HepG2 (cell line): Measurements from ENCODE around the gene BRINP1. TPM values are rescaled to one million over a fixed set of nuclear protein-coding genes. Genes with fewer than 3 reads are reported as not detected.

Experiments
- ATAC-seq: fragments of 200-7000 bp; cut with Tn5 transposase; 3 replicates; pipeline ENCODE4 v1.9.1; 2020; ENCODE audit warnings: mild to moderate bottlenecking, moderate library complexity
- BruUV-seq: library from RNA; stranded (reverse); fragments of 400-500 nt; replicated peaks from 2 replicates; lab custom pipeline; 2021; lab: Mats Ljungman, UMichigan
- CTCF ChIA-PET: fragments of 300-600 bp; formaldehyde crosslinking; extraction: SDS; loops from one replicate; lab custom pipeline; 2021; ENCODE audit warnings: low total read pairs, inconsistent platforms, low intra/inter-chr PET ratio; lab: Yijun Ruan, JAX
- POLR2A ChIA-PET: fragments of 350-600 bp; sonication (Branson Sonifier 250); formaldehyde crosslinking; loops from one replicate; lab custom pipeline; 2020; ENCODE audit warnings: antibody characterized with exemption, inconsistent platforms; lab: Yijun Ruan, JAX
- DNase-seq: peaks from one replicate; pipeline ENCODE4 v3.0.0-alpha.2; 2015; ENCODE audit warnings: low spot score
- FAIRE-seq: peaks from 3 replicates; lab custom pipeline; 2011; peaks lifted over from hg19 to GRCh38; lab: Jason Lieb, UNC
- H2AFZ ChIP-seq: one replicate; pipeline ENCODE4 v1.6.1; 2011; ENCODE audit warnings: low read length, inconsistent platforms
- H3K27ac ChIP-seq: fragments of 300-600 bp; 3 replicates; pipeline ENCODE4 v1.8.0; 2011; ENCODE audit warnings: mixed run types, mild to moderate bottlenecking, mixed read lengths, low read length, inconsistent platforms; ENCODE audit not compliant: insufficient read depth; ENCODE audit errors: extremely low read length
- H3K27me3 ChIP-seq, 2 experiments: fragments of 200-600 bp in 1 of 2; 2 replicates in 1 of 2; 3 replicates in 1 of 2; pipeline versions ENCODE4 v1.6.0 to v1.8.0; 2011; ENCODE audit warnings: low read length in 2 of 2, mild to moderate bottlenecking in 2 of 2, moderate library complexity in 2 of 2, inconsistent platforms in 1 of 2; ENCODE audit not compliant: insufficient read depth in 2 of 2, control insufficient read depth in 1 of 2
- H3K36me3 ChIP-seq, 2 experiments: fragments of 200-600 bp in 1 of 2; replicated peaks in 1 of 2; 2 replicates in 1 of 2; 3 replicates in 1 of 2; pipeline versions ENCODE4 v1.5.1 to v1.8.0; 2011; ENCODE audit warnings: low read length in 2 of 2, inconsistent platforms in 1 of 2; ENCODE audit not compliant: insufficient read depth in 2 of 2, control insufficient read depth in 1 of 2
- H3K4me1 ChIP-seq: 2 replicates; pipeline ENCODE4 v1.5.1; 2012; ENCODE audit warnings: low read length, inconsistent platforms; ENCODE audit not compliant: insufficient read depth
- H3K4me2 ChIP-seq: 2 replicates; pipeline ENCODE4 v1.6.0; 2011; ENCODE audit warnings: low read depth, low read length, inconsistent platforms
- H3K4me3 ChIP-seq, 3 experiments: fragments of 200-600 bp in 1 of 3; sonication (generic), shearing (Covaris generic) in 1 of 3; replicated peaks in 1 of 3; 2 replicates each; pipeline ENCODE4 v1.5.1; 2011 to 2016; ENCODE audit warnings: low read length in 3 of 3, inconsistent platforms in 2 of 3, low read depth in 2 of 3, mild to moderate bottlenecking in 2 of 3, control low read depth in 1 of 3, mixed read lengths in 1 of 3; ENCODE audit not compliant: insufficient read depth in 1 of 3
- H3K79me2 ChIP-seq: one replicate; pipeline ENCODE4 v1.6.1; 2011; ENCODE audit warnings: low read length, inconsistent platforms; ENCODE audit not compliant: insufficient read depth
- H3K9ac ChIP-seq: 2 replicates; pipeline ENCODE4 v1.6.0; 2011; ENCODE audit warnings: mild to moderate bottlenecking, low read depth, low read length, inconsistent platforms; ENCODE audit not compliant: insufficient read depth
- H3K9me3 ChIP-seq: 2 replicates; pipeline ENCODE4 v1.5.1; 2012; ENCODE audit warnings: mild to moderate bottlenecking, low read length
- H4K20me1 ChIP-seq: 2 replicates; pipeline ENCODE4 v1.6.0; 2011; ENCODE audit warnings: inconsistent platforms, mild to moderate bottlenecking, low read length, moderate library complexity; ENCODE audit not compliant: insufficient read depth
- ARID3A ChIP-seq: IDR thresholded peaks from 2 replicates; pipeline ENCODE4 v1.6.1; 2012; ENCODE audit warnings: low read depth, low read length, improper control_type of control experiment
- CBFB ChIP-seq: sonication (generic); formaldehyde crosslinking; IDR thresholded peaks from 2 replicates; pipeline ENCODE4 v1.4.0; 2020; ENCODE audit warnings: missing genetic modification reagents
- FOXJ3 ChIP-seq: sonication (generic); formaldehyde crosslinking; IDR thresholded peaks from 2 replicates; pipeline ENCODE4 v1.4.0; 2020; ENCODE audit warnings: missing genetic modification reagents, mild to moderate bottlenecking, borderline replicate concordance
- HMG20B ChIP-seq: conservative IDR thresholded peaks from 2 replicates; pipeline ENCODE4 v1.6.1; 2016; ENCODE audit warnings: missing genetic modification reagents, missing compliant biosample characterization
- KIAA2018 ChIP-seq: sonication (generic); formaldehyde crosslinking; IDR thresholded peaks from 2 replicates; pipeline ENCODE4 v1.5.0; 2020; ENCODE audit warnings: mild to moderate bottlenecking, missing genetic modification reagents, borderline replicate concordance
- KLF12 ChIP-seq: sonication (generic); formaldehyde crosslinking; IDR thresholded peaks from 2 replicates; pipeline ENCODE4 v1.4.0; 2020; ENCODE audit warnings: missing genetic modification reagents, borderline replicate concordance
- MXI1 ChIP-seq: IDR thresholded peaks from 3 replicates; pipeline ENCODE4 v1.6.1; 2012; ENCODE audit warnings: low read depth, low read length, inconsistent platforms, borderline replicate concordance
- PRMT3 ChIP-seq: sonication (generic); formaldehyde crosslinking; IDR thresholded peaks from 2 replicates; pipeline ENCODE4 v1.8.1; 2022; ENCODE audit warnings: low read depth, mild to moderate bottlenecking, moderate library complexity, missing genetic modification reagents, borderline replicate concordance
- RNF219 ChIP-seq: sonication (generic); formaldehyde crosslinking; IDR thresholded peaks from 2 replicates; pipeline ENCODE4 v1.5.0; 2020; ENCODE audit warnings: mild to moderate bottlenecking, missing genetic modification reagents
- ZNF383 ChIP-seq: sonication (generic); formaldehyde crosslinking; IDR thresholded peaks from 2 replicates; pipeline ENCODE4 v1.4.0; 2020; ENCODE audit warnings: missing genetic modification reagents, mild to moderate bottlenecking, borderline replicate concordance
- ZNF451 ChIP-seq: sonication (generic); formaldehyde crosslinking; IDR thresholded peaks from 2 replicates; pipeline ENCODE4 v1.5.0; 2020; ENCODE audit warnings: mild to moderate bottlenecking, missing genetic modification reagents
- ZNF709 ChIP-seq: sonication (generic); formaldehyde crosslinking; IDR thresholded peaks from 2 replicates; pipeline ENCODE4 v1.5.0; 2020; ENCODE audit warnings: mild to moderate bottlenecking, missing genetic modification reagents
- ZNF75D ChIP-seq: sonication (generic); formaldehyde crosslinking; IDR thresholded peaks from 2 replicates; pipeline ENCODE4 v1.8.1; 2023; ENCODE audit warnings: missing genetic modification reagents, mild to moderate bottlenecking, borderline replicate concordance
- WGBS: methylation state at CpG from one replicate; pipeline ENCODE4 v1.1.6; 2017; ENCODE audit warnings: low lambda C conversion rate; 5-methylcytosine and 5-hydroxymethylcytosine counted together
- in situ Hi-C: cut with HindIII; loops from 2 replicates; pipeline ENCODE4 v1.10.0; 2017; ENCODE audit warnings: low pct_unique_long_range_greater_than_20kb; ENCODE audit not compliant: extremely low pct_ligation_motif_present
- intact Hi-C: fragments of 100-400 bp; cut with micrococcal nuclease; formaldehyde crosslinking; loops from one replicate; pipeline ENCODE4 v1.10.0; 2022; ENCODE audit not compliant: unreplicated experiment
- polyA plus RNA-seq, 8 experiments: library from polyadenylated mRNA; depleted of rRNA in 3 of 8; stranded (reverse) in 7 of 8; unstranded in 1 of 8; fragments of >200 nt; fragmentation: Illumina TruSeq in 4 of 8; extraction: Trizol in 4 of 8; gene quantifications; 2 replicates each; pipeline versions ENCODE4 v1.2.1 to v1.2.3, GENCODE V29; 2011 to 2016; ENCODE audit warnings: low read depth in 4 of 8, missing spikeins in 1 of 8, mixed read lengths in 1 of 8; ENCODE audit not compliant: insufficient read depth in 1 of 8
- total RNA-seq, 5 experiments: library from RNA; depleted of rRNA; stranded (reverse); fragments of >200 nt; fragmentation: Illumina TruSeq; extraction: Trizol; gene quantifications; 2 replicates each; pipeline ENCODE4 v1.2.3, GENCODE V29; 2016; ENCODE audit warnings: low read depth in 1 of 5

BRINP1 gene
- total and polyA plus RNA-seq, 2 of the 13 experiments (the other 11 are each of a cell fraction or from before 2014, with no cell fraction given) = not detected

- intact Hi-C loops (no loop called here), in situ Hi-C loops (no loop called here)
- FAIRE-seq (no peak), DNase-seq (no peak), ATAC-seq (no peak)
- Histone ChIP-seq H3K4me3 (no peak overlapping the region), H3K27ac (no peak overlapping the region), H2AFZ (no peak overlapping the region), H3K4me1 (no peaks in the 10 kb centered on the region), H4K20me1 (no peaks in the 10 kb centered on the region), H3K36me3 (no peaks in the 10 kb centered on the region), H3K4me2 (no peak overlapping the region), H3K79me2 (no peaks in the 10 kb centered on the region), H3K9ac (no peak overlapping the region), H3K9me3 (no peaks in the 10 kb centered on the region), H3K27me3 (no peaks in the 10 kb centered on the region)
- WGBS = 5% methylated on average over 5 of the region's 5 CpGs
- TF ChIP-seq MXI1 = no peak
- no peak for TF ChIP-seq CBFB (CRISPR knock-in tag)
- TF ChIP-seq KIAA2018 (CRISPR knock-in tag) = no peak
- no peak for TF ChIP-seq ZNF709 (CRISPR knock-in tag)
- no peak for TF ChIP-seq KLF12 (CRISPR knock-in tag)
- TF ChIP-seq ZNF75D (CRISPR knock-in tag) = no peak
- no peak for TF ChIP-seq PRMT3 (CRISPR knock-in tag)
- TF ChIP-seq RNF219 (CRISPR knock-in tag) = no peak
- TF ChIP-seq HMG20B = no peak
- TF ChIP-seq FOXJ3 (CRISPR knock-in tag) = no peak
- TF ChIP-seq ARID3A = no peak
- no peak for TF ChIP-seq ZNF451 (CRISPR knock-in tag)
- no peak for TF ChIP-seq ZNF383 (CRISPR knock-in tag)
- no TSS peak for BruUV-seq
- ChIA-PET CTCF (no interaction called here), POLR2A (no interaction called here)
These were observed 117.3 kb downstream of the BRINP1 start for GRCh38 chr9:119251936-119252335.
